IPS-18c (cell line): Measurements from ENCODE around the gene TSEN15.

Experiments used
- H3K4me3 ChIP-seq: 2 replicates; pipeline ENCODE4 v1.7.0; 2013; ENCODE audit warnings: low read depth, mild to moderate bottlenecking, low read length, moderate library complexity; ENCODE audit not compliant: insufficient read depth
- H3K9me3 ChIP-seq: one replicate; pipeline ENCODE4 v1.6.1; 2013; ENCODE audit warnings: mild to moderate bottlenecking, low read length, moderate library complexity; ENCODE audit not compliant: control insufficient read depth, insufficient read depth

Gene TSEN15

DNA sequence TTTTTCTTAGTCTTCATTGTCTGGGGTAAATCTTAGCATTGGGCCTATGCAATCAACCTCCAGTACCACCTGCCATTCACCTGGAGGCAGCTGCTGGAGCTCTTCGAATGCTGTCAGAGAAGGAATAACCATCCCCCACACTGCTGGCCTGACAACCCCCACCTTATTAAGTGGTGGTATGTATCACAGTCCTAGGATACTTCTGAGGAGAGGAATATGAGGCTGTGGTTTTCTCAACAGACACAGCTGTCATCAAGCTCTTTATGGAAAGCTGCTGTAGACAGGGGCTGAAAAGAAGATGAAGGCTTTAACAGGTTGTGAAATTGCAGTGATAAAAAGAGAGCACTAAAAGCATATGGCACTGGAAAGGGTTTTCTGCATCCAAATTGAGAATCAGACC, 61.7 kb downstream of the TSEN15 start:
- no peaks in the 10 kb centered on the region for H3K9me3 ChIP-seq
- no peak overlapping the region for H3K4me3 ChIP-seq

DNA sequence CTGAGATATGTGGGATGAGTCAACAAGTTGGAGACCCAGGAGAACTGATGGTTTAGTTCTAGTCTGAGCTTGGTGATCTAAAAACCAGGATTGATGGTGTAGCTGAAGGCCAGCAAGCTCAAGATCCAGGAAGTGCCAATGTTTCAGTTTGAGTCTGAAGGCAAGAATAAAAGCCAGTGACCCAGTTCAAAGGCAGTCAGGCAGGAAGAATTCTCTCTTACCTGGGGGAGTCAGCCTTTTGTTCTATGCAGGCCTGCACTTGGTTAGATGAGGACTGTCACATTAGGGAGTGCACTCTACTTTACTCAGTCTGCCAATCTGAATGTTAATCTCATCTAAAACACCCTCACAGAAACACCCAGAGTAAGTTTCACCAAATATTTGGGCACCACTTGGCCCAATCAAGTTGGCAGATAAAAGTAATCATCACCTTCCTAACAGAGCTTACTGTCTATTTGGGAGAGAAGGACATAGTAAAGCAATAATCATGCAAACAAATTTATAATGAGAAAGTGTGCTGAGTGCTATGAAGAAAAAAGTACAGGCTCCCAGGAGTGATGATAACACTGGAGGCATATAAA, 63.4 kb downstream of the TSEN15 start:
- Histone ChIP-seq H3K9me3 (no peaks in the 10 kb centered on the region), H3K4me3 (no peak overlapping the region)

DNA sequence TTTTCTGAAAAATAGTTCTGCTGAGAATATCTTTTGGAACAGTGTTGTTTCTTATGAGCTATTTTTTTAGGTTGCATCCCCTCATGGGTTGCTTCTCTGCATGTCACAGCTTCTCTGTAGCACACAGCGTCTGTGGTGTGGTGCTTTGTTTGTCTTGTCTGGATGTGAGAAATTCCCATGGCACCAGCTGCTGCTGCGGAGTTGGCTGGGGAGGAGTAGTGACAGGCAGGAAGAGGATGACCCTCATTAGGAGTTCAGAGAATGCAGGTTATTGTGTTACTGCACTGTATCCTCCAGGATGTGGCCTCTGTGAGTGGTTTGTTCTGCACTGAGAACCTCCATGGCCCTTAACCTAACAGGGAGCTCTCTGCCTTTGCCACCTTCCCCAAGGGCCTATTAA, 64.8 kb downstream of the TSEN15 start:
- Histone ChIP-seq H3K4me3 (no peak overlapping the region), H3K9me3 (no peaks in the 10 kb centered on the region)

DNA sequence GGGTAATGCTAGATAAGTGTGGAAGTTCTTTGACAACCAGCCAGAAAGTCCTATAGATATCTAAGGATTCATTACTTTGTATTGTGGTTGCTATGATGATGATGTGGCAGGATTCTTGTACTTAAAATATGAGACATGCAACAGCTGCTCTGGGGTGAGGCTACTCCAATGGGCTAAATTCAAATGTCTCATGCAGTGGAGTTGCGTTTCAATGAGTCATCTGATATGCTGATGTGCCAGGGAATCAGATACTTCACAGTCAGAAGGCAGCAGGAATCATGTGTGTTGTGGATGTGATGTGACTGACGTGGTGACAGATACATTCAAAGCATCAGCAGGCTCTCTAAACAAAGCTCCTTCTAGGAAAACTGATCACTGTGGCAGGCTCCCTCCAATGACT, 66.5 kb downstream of the TSEN15 start:
- Histone ChIP-seq H3K9me3 (no peaks in the 10 kb centered on the region), H3K4me3 (no peak overlapping the region)
